Skeletal muscle tissue (tissue), 5 donors: ENCODE results near the gene XAB2. TPM values are rescaled to one million over a fixed set of nuclear protein-coding genes. Genes with fewer than 3 reads are reported as not detected.
"Not testable (repeated sequence)": the region's sequence is repeated elsewhere in the genome, so short reads cannot be mapped to it uniquely, and the experiment has no call there.

Experiments
- H3K27ac ChIP-seq: one replicate; pipeline ENCODE4 v1.7.0; 2013; ENCODE audit warnings: mild to moderate bottlenecking, low read depth, low read length, inconsistent platforms
- H3K27me3 ChIP-seq, 3 donors: one replicate each; pipeline ENCODE4 v1.7.0; 2013; ENCODE audit warnings: low read length in 3 of 3; ENCODE audit not compliant: control insufficient read depth in 3 of 3, insufficient read depth in 3 of 3
- H3K36me3 ChIP-seq, 3 donors: one replicate each; pipeline ENCODE4 v1.7.0; 2013; ENCODE audit warnings: low read length in 3 of 3; ENCODE audit not compliant: control insufficient read depth in 3 of 3, insufficient read depth in 3 of 3
- H3K4me1 ChIP-seq, 3 donors: one replicate each; pipeline ENCODE4 v1.7.0; 2013; ENCODE audit warnings: low read length in 3 of 3, mild to moderate bottlenecking in 3 of 3; ENCODE audit not compliant: control insufficient read depth in 3 of 3, insufficient read depth in 3 of 3
- H3K4me3 ChIP-seq, 3 donors: one replicate each; pipeline ENCODE4 v1.7.0; 2013; ENCODE audit warnings: low read length in 3 of 3
- H3K9ac ChIP-seq, 3 donors: one replicate each; pipeline ENCODE4 v1.7.0; 2013; ENCODE audit warnings: low read length in 3 of 3, mild to moderate bottlenecking in 3 of 3, moderate library complexity in 2 of 3, low read depth in 1 of 3
- H3K9me3 ChIP-seq, 3 donors: one replicate each; pipeline ENCODE4 v1.7.0; 2013; ENCODE audit warnings: low read length in 3 of 3; ENCODE audit not compliant: control insufficient read depth in 3 of 3
- small RNA-seq: library from RNA; depleted of rRNA; stranded (forward); fragments of <200 nt; gene quantifications from one replicate; pipeline ENCODE3, GENCODE V24; 2014
- total RNA-seq: library from RNA; depleted of rRNA; stranded (reverse); fragments of >200 nt; gene quantifications from one replicate; pipeline ENCODE4 v1.2.3, GENCODE V29; 2014
- donor health status: Osteomylitis.

The XAB2 gene
- total RNA-seq, 1 donor from 2014 or later = 20.4 TPM

- no peaks in the 10 kb centered on the region for H3K9me3 ChIP-seq
- no peak overlapping the region for H3K4me3 ChIP-seq
- H3K4me1 ChIP-seq = no peaks in the 10 kb centered on the region
- H3K36me3 ChIP-seq = no peaks in the 10 kb centered on the region
- no peak overlapping the region for H3K27ac ChIP-seq
- H3K27me3 ChIP-seq = no peaks in the 10 kb centered on the region
- H3K9ac ChIP-seq = no peak overlapping the region
These were observed 46.9 kb downstream of the XAB2 start for GRCh38 chr19:7582446-7582845.

DNA sequence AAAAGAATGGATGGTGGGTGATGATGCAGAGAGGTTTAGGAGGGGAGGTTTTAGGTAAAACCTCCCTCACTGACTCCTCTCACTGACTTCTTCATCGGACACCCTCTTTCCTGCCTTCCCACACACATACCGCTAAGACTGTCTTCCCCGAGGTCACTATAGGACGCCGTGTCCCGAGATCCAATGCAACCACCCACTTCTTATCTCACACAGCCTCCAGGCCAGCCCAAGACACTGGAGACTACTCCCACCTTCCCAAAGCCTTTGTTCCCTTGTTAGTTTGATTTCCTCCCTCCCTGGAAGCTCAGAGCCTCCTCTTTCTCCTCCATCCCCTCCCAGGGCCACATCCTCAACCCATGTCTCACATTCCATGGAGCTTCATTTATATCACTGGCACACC lies 50.2 kb downstream of the XAB2 start:
- no peak overlapping the region for H3K27ac ChIP-seq

GRCh38 chr19:7578127-7578526 lies 51.2 kb downstream of the XAB2 start:
- Histone ChIP-seq H3K27me3 (no peaks in the 10 kb centered on the region), H3K36me3 (no peaks in the 10 kb centered on the region), H3K9ac (no peak overlapping the region), H3K4me3 (no peak overlapping the region), H3K9me3 (no peaks in the 10 kb centered on the region), H3K4me1 (no peaks in the 10 kb centered on the region), H3K27ac (no peak overlapping the region)

More for the DNA sequence above, 50.2 kb downstream of the XAB2 start:
- H3K4me3 ChIP-seq = no peak overlapping the region
- no peaks in the 10 kb centered on the region for H3K4me1 ChIP-seq
- H3K9me3 ChIP-seq = no peaks in the 10 kb centered on the region
- H3K27me3 ChIP-seq = no peaks in the 10 kb centered on the region
- H3K9ac ChIP-seq = no peak overlapping the region
- H3K36me3 ChIP-seq = no peaks in the 10 kb centered on the region

DNA sequence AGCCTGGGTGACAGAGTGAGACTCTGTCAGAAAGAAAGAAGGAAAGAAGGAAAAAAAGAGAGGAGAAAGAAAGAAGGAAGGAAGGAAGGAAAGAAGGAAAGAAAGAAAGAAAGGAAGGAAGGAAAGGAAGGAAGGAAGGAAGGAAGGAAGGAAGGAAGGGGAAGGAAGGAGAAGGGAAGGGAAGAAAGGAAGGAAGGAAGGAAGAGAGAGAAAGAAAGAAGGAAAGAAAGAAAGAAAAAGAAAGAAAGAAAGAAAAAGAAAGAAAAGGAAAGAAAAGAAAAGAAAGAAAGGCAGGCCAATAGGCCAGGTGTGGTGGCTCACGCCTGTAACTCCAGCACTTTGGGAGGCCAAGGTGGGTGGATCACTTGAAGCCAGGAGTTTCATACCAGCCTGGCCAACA lies 51.9 kb downstream of the XAB2 start:
- not testable (repeated sequence) for H3K4me3 ChIP-seq, H3K27ac ChIP-seq, H3K9ac ChIP-seq, H3K27me3 ChIP-seq, H3K9me3 ChIP-seq, H3K36me3 ChIP-seq, H3K4me1 ChIP-seq

- Histone ChIP-seq H3K9ac (no peak overlapping the region), H3K27me3 (no peaks in the 10 kb centered on the region)
These were observed 53.8 kb downstream of the XAB2 start for GRCh38 chr19:7575434-7576040.

GRCh38 chr19:7570761-7571160 lies 58.6 kb downstream of the XAB2 start:
- Histone ChIP-seq H3K27me3 (no peaks in the 10 kb centered on the region), H3K36me3 (no peaks in the 10 kb centered on the region), H3K4me3 (no peak overlapping the region), H3K4me1 (no peaks in the 10 kb centered on the region), H3K9ac (no peak overlapping the region), H3K27ac (no peak overlapping the region), H3K9me3 (no peaks in the 10 kb centered on the region)

More at GRCh38 chr19:7575434-7576040, 53.8 kb downstream of the XAB2 start:
- no peaks in the 10 kb centered on the region for H3K36me3 ChIP-seq
- H3K4me1 ChIP-seq = no peaks in the 10 kb centered on the region
- no peak overlapping the region for H3K4me3 ChIP-seq
- no peaks in the 10 kb centered on the region for H3K9me3 ChIP-seq
- no peak overlapping the region for H3K27ac ChIP-seq

Small RNAs within 50 kb of the gene (small RNA-seq; reads per million reads assigned to genes)
- gene MIR6792 = not detected

Other genes starting within 250 kb of the XAB2 start
- 3.1 TPM for gene PEX11G, start 140.5 kb downstream of the XAB2 start, total RNA-seq
- 14.6 TPM for gene ZNF358, start 113.4 kb downstream of the XAB2 start, total RNA-seq
- 5.2 TPM for gene MCOLN1, start 106.9 kb downstream of the XAB2 start, total RNA-seq
- 52.7 TPM for gene PNPLA6, start 93.8 kb downstream of the XAB2 start, total RNA-seq
- gene CAMSAP3, start 33.7 kb downstream of the XAB2 start, total RNA-seq = not detected
- 44.9 TPM for gene PET100, start 248 bp upstream of the XAB2 start, total RNA-seq
- gene PCP2, start 4.2 kb upstream of the XAB2 start, total RNA-seq = not detected
- 2.6 TPM for gene STXBP2, start 7.6 kb upstream of the XAB2 start, total RNA-seq
- gene RETN, start 39.5 kb upstream of the XAB2 start, total RNA-seq = 3.7 TPM
- gene MCEMP1, start 47.5 kb upstream of the XAB2 start, total RNA-seq = not detected
- gene TRAPPC5, start 51.3 kb upstream of the XAB2 start, total RNA-seq = 9.4 TPM
- gene FCER2, start 72.6 kb upstream of the XAB2 start, total RNA-seq = under 0.01 TPM
- 0.52 TPM for gene CLEC4G, start 102.6 kb upstream of the XAB2 start, total RNA-seq
- gene CD209, start 118.0 kb upstream of the XAB2 start, total RNA-seq = 5.2 TPM
- not detected for gene CLEC4M, start 133.7 kb upstream of the XAB2 start, total RNA-seq
- gene EVI5L, start 200.7 kb upstream of the XAB2 start, total RNA-seq = 9.4 TPM
- not detected for gene PRR36, start 244.8 kb upstream of the XAB2 start, total RNA-seq